SIG-M5 treated with dmso at 0.1 percent for 504 hours (cell line): ENCODE data around the gene ARL6IP4.
A peak's percentile ranks its signal among the peaks of the same experiment; 100 is the strongest.

Experiments used
- DNase-seq: peaks from one replicate; lab custom pipeline; 2025; ENCODE audit not compliant: unreplicated experiment; lab: John Stamatoyannopoulos, UW

Gene ARL6IP4

GRCh38 chr12:122977655-122978392 lies 2.7 kb upstream of the ARL6IP4 start:
- DNase-seq = no peak

DNA sequence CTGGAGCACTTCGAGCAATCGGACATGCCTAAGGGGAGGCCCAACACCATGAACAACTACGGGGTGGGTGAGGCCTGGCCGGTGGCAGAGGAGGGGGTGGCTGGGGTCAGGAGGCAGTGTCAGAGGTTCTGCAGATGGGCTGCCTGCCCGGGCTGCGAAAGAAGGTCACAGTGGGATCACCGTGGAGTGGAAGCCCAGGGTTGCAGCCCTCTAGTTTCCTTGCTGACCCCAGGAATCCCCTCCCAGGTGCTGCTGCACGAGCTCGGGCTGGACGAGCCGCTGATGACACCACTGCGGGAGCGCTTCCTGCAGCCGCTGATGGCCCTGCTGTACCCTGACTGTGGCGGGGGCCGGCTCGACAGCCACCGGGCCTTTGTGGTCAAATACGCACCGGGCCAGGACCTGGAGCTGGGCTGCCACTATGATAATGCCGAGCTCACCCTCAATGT lies 1.9 kb upstream of the ARL6IP4 start:
- DNase-seq = no peak

GRCh38 chr12:122979001-122979907 lies 1.2 kb upstream of the ARL6IP4 start:
- no peak for DNase-seq

- DNase-seq = no peak
Observed at GRCh38 chr12:122979908-122980182, 636 bp upstream of the ARL6IP4 start.

DNA sequence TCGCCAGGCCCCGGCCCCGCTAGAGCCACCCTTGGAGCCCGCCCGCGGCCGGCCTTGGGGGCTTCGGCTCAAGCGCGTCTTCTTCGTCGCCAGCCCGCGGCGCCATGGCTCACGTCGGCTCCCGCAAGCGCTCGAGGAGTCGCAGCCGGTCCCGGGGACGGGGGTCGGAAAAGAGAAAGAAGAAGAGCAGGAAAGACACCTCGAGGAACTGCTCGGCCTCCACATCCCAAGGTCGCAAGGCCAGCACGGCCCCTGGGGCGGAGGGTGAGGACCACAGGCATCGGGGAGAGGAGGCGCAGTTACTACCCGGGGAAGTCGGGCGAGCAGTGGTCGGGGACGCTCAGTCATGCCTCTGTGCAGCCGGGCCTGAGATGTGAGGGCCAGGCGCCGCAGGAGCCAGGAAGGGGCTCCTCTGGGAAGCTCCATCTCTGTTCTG lies 573 bp downstream of the ARL6IP4 start:
- DNase-seq = no peak

DNA sequence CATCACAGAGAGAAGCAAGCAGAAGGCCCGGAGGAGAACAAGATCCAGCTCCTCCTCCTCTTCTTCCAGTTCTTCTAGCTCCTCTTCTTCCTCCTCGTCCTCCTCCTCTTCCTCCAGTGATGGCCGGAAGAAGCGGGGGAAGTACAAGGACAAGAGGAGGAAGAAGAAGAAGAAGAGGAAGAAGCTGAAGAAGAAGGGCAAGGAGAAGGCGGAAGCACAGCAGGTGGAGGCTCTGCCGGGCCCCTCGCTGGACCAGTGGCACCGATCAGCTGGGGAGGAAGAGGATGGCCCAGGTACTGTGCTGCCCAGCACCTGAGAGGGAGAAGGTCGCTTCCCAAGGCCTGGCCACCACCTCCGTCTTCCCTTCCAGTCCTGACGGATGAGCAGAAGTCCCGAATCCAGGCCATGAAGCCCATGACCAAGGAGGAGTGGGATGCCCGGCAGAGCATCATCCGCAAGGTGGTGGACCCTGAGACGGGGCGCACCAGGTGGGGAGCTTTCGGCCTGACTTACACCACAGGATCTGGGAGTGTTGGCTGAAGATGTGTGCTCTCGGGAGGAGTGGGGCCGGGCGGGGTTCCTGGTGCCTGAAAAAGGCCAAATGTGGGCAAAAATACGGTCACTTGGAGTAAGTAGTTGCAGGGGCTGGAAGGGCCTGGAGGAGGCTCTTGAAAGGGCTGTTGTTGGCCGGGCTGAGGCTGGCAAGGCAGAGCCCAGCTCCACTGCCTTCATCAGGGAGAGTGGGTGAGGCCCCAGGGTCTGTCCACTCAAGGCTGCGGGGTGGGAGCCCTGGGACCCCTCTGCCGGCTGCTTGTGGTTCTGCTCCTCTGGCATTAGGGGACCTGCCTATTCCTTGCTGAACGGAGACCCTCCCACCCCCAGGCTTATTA lies 1.4 kb downstream of the ARL6IP4 start:
- peak; percentile 35 for DNase-seq

- no peak for DNase-seq
Observed at GRCh38 chr12:122982477-122982815, 2.0 kb downstream of the ARL6IP4 start.

DNA sequence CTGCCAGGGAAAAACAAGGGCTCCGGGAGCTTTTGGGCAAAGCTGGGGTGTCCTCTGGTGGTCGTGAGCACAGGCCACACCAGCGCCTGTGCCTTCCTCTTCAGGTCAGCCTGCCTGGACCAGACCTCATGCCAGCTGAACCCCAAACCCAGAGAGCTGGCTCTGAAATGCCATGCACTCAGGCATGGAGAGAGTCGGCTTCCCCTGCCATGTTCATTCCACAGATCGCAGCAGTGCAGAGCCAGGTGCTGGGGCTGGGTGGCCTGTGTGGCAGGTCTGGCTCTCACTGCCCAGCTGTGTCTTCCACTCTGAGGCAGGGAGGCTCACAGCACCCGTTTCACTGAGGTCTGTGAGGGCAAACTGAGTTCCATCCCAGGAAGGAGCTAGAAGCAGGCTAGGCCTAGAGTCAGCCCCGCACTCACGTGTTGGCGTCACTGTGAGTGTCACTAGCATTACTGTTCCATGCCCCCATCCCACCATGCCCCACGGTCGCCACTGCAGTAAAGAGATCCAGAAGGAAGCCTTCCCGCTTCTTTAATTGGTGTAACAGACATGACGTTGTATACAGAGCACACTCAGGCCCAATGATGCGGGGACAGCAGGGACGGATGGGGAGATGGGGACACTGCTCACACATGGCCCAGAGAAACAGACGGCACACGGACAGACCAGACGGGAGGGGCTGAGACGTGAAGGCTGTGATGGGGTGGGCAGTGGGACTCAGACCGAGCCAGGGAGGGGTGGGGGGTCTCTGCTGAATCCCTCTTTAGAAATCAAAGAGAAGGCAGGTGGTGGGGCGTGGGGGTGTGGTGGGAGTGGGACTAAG lies 2.7 kb downstream of the ARL6IP4 start:
- no peak for DNase-seq

DNA sequence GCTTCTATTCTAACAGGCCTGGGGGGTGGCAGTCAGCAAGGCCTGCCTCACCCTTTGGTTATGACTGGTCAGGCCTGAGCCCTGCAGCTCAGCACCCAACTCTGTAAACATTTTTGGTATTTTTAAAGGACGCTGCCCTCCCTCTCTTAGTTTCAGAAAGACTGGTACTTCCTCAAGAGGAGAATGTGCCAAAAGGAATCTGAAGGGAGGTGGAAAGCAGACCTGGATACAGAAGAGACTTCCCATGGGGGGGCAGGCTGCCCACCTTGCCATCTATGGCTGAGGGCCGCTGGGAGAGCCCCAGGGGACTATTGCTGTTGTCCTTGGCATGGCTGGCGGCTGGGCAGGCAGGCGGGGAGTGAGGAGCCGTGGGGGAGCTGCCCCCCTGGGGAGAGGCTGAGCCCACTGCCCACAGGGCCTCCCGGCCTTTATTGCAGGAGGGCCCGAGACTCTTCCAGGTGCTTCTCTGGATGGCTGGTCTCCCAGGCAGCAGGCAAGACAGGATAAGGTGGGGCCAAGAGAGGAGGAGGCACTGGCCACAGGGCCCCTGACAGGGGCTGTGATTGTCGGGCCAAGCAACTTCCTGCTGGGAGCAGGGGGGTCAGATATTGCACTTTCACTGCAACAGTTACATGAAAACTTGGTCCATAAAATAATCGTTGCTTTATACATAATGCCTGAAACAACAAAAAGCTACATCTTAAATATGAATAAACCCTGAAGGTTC lies 3.5 kb downstream of the ARL6IP4 start:
- DNase-seq = no peak

- DNase-seq = no peak
Observed at GRCh38 chr12:122984612-122985337, 4.3 kb downstream of the ARL6IP4 start.

DNA sequence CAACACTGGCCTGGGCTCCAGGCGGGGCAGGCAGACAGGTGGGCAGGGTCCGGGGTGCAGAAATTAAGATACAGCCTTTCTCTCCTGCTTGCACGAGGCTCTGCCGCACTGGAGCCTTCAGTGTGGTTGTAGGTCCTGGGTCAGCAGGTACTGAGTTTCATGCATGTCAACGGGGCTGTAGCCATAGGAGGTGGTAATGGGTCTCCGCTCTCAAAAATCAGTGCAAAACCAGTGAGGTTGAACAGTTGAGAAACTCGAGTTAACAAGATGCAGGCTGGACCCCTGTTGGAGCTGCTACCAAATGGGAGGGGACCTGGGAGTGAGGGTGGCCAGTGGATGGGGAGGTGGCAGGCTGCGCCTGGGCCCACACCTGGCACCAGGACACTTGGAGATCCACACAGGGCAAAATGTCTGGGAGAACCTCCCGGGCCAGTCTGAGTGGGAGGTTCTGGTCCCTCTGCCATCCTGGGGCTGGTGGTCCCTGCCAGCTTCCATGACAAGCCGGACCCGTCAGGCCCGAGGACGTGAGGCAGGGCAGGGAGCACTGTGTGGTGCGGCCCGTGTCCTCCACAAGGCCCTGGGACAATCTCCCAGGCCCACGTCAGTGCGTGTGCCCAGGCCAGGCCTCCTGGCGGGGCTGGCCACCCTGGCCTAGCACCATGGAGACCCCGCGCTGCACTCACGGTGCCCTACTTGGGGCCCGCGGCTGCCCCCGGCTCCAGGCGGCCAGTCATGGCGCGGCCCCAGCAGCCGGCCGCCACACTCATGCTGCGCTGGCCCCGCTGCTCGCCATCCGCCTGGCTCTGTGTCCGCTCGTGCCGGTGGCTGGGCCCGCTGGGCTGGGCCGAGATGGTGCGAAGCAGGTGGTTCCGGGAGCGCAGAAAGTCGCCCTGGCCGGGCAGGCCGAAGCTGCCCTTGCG lies 5.1 kb downstream of the ARL6IP4 start:
- DNase-seq = no peak

DNA sequence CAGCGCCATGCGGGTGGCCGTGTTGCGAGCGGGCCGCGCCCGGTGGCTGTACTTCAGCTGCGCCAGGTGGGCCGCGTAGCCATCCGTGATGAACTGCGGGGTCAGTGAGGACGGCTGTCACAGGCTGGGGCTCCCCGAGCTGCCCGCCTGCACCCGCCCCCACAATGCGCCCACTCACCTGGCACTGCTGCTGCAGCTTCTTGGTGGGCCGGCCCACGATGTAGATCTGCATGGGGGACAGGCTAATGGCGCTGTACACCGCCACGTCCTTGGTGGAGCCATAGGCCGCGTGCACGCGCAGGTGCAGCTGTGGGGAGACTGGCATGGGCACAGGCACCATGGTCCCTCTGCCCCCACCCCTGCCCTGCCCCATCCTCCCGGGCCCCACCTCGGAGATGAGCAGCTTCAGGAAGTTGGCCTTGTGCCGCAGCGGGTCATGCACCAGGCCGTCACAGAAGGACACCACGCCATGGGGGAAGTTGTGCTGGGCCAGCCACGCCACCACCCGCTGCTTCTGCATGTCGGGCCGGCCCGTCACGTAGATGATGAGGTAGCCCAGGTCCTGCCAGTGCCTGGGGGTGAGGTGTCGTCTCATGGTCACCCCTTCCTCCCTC lies 5.9 kb downstream of the ARL6IP4 start:
- DNase-seq = no peak

DNA sequence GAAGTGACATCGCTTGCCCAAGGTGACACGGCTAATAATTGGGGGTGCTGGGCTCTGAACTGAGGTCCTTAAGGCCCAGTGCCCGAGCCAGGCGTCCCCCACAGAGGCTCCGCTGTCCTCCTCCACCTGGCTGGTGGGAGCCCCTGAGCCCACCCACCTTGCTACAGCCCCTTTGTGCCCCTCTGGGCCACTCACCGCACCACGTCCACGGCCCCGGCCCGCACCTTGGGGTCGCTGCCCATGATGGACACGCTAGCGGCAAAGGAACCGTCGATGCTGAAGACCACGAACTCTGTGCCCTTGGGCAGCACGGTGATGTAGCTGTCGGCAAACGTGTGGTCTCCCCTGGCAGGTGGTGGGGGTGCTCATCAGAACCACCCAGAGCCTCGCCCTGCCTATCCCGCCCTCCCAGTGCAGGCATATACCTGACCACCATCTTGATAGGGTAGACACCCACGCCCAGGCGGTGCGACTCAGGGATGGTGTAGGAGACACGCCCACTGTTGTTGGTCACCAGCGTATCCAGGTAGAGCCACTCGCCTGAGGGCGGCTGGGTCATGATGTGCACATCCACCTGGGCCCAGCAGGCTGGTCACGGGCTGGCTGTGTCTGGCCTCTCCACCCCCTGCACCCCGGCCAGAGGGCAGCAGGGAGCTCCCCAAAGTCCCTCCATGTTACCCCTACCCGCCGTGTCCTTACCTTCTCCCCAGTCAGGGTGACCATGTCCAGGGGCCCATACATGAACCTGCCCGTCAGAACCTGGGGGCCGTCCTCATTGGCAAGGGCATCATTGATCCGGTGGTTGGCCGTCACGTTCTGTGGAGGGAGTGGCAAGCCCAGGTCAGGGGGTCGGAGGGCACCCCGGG lies 6.8 kb downstream of the ARL6IP4 start:
- DNase-seq = no peak

DNA sequence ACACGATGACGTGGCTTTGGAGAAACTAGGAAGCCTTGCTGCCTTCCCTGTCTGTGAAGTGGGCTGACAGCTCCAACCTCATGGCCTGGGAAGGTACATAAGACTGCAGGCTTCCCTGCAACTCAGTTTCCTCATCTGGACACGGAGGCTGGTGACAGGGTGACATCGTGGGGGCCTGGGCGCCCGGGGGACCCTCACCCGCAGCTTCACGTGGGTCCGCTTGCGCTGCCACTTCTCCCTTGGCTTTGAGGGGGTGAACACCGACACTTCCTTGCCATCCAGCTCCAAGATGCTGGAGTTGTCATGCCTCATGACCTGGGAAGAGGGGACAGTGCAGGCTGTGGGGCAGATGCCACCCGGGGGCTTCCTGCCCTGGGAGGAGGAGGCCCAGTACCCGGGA lies 7.6 kb downstream of the ARL6IP4 start:
- DNase-seq = no peak

DNA sequence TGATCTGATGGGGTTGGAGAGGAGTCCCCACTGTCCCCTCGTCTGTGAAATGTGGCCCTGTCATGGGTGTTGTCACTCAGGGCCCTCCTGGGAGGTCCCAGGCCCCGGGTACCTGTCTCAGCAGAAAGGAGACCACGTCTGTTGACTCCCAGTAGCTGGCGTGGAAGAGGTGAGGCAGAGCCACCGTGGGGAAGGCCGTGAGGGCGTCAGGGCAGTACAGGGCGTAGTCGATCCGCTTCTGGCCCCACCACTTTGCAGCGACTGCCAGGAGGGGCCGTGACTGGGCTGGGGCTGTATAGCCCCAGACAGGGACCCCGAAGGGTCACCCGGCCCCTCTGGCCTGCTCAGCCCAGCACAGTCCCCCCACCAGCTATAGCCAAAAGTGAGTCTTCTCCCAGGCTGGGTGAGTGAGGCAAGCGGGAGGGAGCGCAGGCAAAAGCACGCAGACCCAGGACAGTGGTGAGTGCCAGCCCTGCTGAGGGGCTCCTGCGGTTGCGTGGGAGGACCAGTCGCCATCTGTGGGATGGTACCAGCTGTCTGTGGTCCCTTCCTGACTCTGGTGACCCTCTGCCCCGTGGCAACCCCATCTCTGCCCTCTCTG lies 8.2 kb downstream of the ARL6IP4 start:
- DNase-seq = no peak

- no peak for DNase-seq
Observed at GRCh38 chr12:122989225-122989839, 8.9 kb downstream of the ARL6IP4 start.
